ENCODE measurements around the gene DTNB. TPM values are rescaled to one million over a fixed set of nuclear protein-coding genes. Genes with fewer than 3 reads are reported as not detected.

Gene DTNB
- total and polyA plus RNA-seq, 2 donors (not counting 1 experiment from before 2014, with no cell fraction given), result 5.1 to 5.4 TPM

DNA sequence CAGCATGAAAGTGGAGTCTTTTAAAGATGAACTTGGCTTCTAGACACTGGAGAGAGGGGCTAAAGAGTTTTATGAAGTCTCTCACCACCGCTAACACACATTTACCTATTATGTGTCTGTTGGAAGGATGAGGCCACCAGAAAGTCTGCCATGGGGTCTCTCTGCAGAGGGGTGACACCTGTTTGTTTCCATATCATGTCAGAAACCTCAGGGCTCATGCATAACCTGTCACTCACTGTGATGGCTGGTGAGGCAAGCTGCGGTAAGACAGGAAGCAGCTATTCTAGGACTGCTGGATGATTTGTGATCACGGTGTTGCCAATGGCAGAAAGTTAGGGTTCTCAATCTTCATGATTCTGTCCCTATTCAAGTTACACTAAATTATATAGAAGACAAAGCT, 270.9 kb downstream of the DTNB start:
- no peaks in the 10 kb centered on the region for H3K4me1 ChIP-seq (ENCODE audit: control insufficient read depth, extremely low read depth, insufficient read depth, low read length)
- DNase-seq (ENCODE audit: low read depth in 2 of 2), result no peak
- H3K27ac ChIP-seq (ENCODE audit: insufficient read depth, low read length), result no peak overlapping the region
- H3K9me3 ChIP-seq (ENCODE audit: control insufficient read depth, insufficient read depth, low read depth, low read length), result no peaks in the 10 kb centered on the region
- H3K4me2 ChIP-seq (ENCODE audit: extremely low read depth, insufficient read depth, low read length), result no peak overlapping the region
- TF ChIP-seq EZH2 (IDR thresholded peaks at IDR 0.05; ENCODE audit: low read length, missing control alignments), result no peak
- TF ChIP-seq, protein P1, sequence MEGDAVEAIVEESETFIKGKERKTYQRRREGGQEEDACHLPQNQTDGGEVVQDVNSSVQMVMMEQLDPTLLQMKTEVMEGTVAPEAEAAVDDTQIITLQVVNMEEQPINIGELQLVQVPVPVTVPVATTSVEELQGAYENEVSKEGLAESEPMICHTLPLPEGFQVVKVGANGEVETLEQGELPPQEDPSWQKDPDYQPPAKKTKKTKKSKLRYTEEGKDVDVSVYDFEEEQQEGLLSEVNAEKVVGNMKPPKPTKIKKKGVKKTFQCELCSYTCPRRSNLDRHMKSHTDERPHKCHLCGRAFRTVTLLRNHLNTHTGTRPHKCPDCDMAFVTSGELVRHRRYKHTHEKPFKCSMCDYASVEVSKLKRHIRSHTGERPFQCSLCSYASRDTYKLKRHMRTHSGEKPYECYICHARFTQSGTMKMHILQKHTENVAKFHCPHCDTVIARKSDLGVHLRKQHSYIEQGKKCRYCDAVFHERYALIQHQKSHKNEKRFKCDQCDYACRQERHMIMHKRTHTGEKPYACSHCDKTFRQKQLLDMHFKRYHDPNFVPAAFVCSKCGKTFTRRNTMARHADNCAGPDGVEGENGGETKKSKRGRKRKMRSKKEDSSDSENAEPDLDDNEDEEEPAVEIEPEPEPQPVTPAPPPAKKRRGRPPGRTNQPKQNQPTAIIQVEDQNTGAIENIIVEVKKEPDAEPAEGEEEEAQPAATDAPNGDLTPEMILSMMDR (conservative IDR thresholded peaks at IDR 0.05 in 1 of 2, IDR thresholded peaks at IDR 0.05 in 1 of 2; ENCODE audit: low read depth in 1 of 2, low read length in 2 of 2), result no peak
- H2AFZ ChIP-seq (ENCODE audit: low read length), result no peak overlapping the region
- H3K27me3 ChIP-seq (ENCODE audit: control insufficient read depth, insufficient read depth, low read length), result no peaks in the 10 kb centered on the region
- no peaks in the 10 kb centered on the region for H4K20me1 ChIP-seq (ENCODE audit: control insufficient read depth, extremely low read depth, insufficient read depth, low read length)
- no peaks in the 10 kb centered on the region for H3K79me2 ChIP-seq (ENCODE audit: control insufficient read depth, insufficient read depth, low read length)
- no peaks in the 10 kb centered on the region for H3K36me3 ChIP-seq (ENCODE audit: control insufficient read depth, insufficient read depth, low read length)
- H3K9ac ChIP-seq (ENCODE audit: insufficient read depth, low read length), result no peak overlapping the region
- H3K4me3 ChIP-seq (replicated peaks in 1 of 4; ENCODE audit: control extremely low read depth in 1 of 4, insufficient read depth in 1 of 4, low read depth in 3 of 4, low read length in 4 of 4), result no peak overlapping the region

DNA sequence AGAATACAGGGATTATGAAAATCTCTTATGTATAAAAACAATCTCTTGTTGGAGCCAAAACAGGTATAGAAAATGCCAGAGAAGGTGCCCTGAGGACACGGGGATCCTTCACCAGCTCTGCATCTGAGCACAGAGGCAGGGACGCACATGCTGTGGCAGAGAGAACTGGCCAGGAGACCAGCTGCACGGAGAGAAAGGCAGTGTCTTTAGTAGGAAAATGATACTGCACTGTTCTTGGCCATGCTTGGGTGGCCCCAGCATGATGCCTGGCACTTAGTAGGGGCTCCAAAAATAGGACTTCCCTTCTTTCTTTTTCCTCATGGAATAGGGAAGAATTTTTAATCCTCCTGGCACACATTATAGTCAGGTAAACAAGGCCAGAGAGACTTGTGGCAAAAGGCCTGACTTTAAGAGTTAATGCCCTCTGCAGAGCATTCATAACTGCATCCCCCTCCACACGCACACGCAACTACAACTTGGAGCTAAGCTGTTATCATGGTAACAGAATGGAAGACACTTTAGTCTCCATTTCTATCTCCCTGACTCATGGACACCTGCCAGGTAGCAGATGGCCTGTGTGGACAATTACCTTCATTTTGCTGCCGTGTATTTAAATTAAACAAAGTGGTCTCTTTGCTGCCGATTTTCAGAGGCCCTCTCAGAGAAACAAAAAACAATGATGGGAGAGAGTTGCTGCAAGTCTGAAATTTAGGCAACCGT, 271.9 kb downstream of the DTNB start:
- Histone ChIP-seq H3K27me3 (ENCODE audit: control insufficient read depth, insufficient read depth, low read length) (no peaks in the 10 kb centered on the region), H3K27ac (ENCODE audit: insufficient read depth, low read length) (no peak overlapping the region), H3K9ac (ENCODE audit: insufficient read depth, low read length) (no peak overlapping the region), H2AFZ (ENCODE audit: low read length) (no peak overlapping the region), H3K4me3 (replicated peaks in 1 of 4; ENCODE audit: control extremely low read depth in 1 of 4, insufficient read depth in 1 of 4, low read depth in 3 of 4, low read length in 4 of 4) (no peak overlapping the region), H3K36me3 (ENCODE audit: control insufficient read depth, insufficient read depth, low read length) (no peaks in the 10 kb centered on the region), H3K4me1 (ENCODE audit: control insufficient read depth, extremely low read depth, insufficient read depth, low read length) (no peaks in the 10 kb centered on the region), H3K4me2 (ENCODE audit: extremely low read depth, insufficient read depth, low read length) (no peak overlapping the region), H4K20me1 (ENCODE audit: control insufficient read depth, extremely low read depth, insufficient read depth, low read length) (no peaks in the 10 kb centered on the region), H3K9me3 (ENCODE audit: control insufficient read depth, insufficient read depth, low read depth, low read length) (no peaks in the 10 kb centered on the region), H3K79me2 (ENCODE audit: control insufficient read depth, insufficient read depth, low read length) (no peaks in the 10 kb centered on the region)
- TF ChIP-seq, protein P1 (conservative IDR thresholded peaks at IDR 0.05 in 1 of 2, IDR thresholded peaks at IDR 0.05 in 1 of 2; ENCODE audit: low read depth in 1 of 2, low read length in 2 of 2), result no peak
- no peak for DNase-seq (ENCODE audit: low read depth in 2 of 2)

DNA sequence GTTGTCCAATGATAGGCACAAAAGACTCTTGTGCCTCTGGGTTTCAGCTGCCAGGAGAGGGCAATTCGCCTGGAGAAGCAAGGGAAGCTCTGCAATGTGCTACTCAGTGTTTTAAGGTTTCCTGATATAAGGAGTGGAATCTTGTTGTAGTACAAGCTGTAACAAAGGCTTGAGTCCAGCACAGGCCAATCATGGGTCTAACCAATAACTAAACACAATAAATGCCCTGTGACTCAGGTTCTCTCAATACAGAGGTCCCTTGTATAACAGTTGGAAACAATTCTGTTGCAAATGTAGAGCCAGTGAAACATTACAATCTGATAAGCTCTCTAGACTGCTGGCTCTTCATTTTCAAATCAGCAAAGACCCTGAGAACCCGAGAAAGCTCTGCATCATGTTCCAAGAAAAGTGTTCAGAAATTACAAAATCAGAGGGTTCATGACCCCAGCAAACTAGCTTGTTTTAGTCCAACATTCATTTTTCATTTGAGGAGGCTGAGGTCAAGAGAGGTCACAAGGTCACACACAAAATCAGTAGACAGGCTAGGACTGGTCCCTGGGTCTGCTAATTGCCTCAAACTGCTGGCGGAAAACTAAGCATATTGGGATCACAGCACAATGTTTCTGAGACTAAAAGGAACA, 272.7 kb downstream of the DTNB start:
- no peaks in the 10 kb centered on the region for H3K4me1 ChIP-seq (ENCODE audit: control insufficient read depth, extremely low read depth, insufficient read depth, low read length)
- H3K9ac ChIP-seq (ENCODE audit: insufficient read depth, low read length), result no peak overlapping the region
- H3K4me2 ChIP-seq (ENCODE audit: extremely low read depth, insufficient read depth, low read length), result no peak overlapping the region
- no peaks in the 10 kb centered on the region for H3K9me3 ChIP-seq (ENCODE audit: control insufficient read depth, insufficient read depth, low read depth, low read length)
- no peak overlapping the region for H3K27ac ChIP-seq (ENCODE audit: insufficient read depth, low read length)
- no peaks in the 10 kb centered on the region for H3K27me3 ChIP-seq (ENCODE audit: control insufficient read depth, insufficient read depth, low read length)
- H2AFZ ChIP-seq (ENCODE audit: low read length), result no peak overlapping the region
- no peaks in the 10 kb centered on the region for H3K36me3 ChIP-seq (ENCODE audit: control insufficient read depth, insufficient read depth, low read length)
- TF ChIP-seq, protein P1 (conservative IDR thresholded peaks at IDR 0.05 in 1 of 2, IDR thresholded peaks at IDR 0.05 in 1 of 2; ENCODE audit: low read depth in 1 of 2, low read length in 2 of 2), result no peak
- no peak for TF ChIP-seq EZH2 (IDR thresholded peaks at IDR 0.05; ENCODE audit: low read length, missing control alignments)
- no peaks in the 10 kb centered on the region for H3K79me2 ChIP-seq (ENCODE audit: control insufficient read depth, insufficient read depth, low read length)
- DNase-seq (ENCODE audit: low read depth in 2 of 2), result no peak
- H4K20me1 ChIP-seq (ENCODE audit: control insufficient read depth, extremely low read depth, insufficient read depth, low read length), result no peaks in the 10 kb centered on the region
- H3K4me3 ChIP-seq (replicated peaks in 1 of 4; ENCODE audit: control extremely low read depth in 1 of 4, insufficient read depth in 1 of 4, low read depth in 3 of 4, low read length in 4 of 4), result no peak overlapping the region

Measured in fibroblast of lung (primary cell).